D341Med (cell line): ENCODE measurements around the gene SNAPIN.

Experiments used
- DNase-seq: peaks from one replicate; pipeline ENCODE4 v3.0.0; 2012; ENCODE audit warnings: low spot score

The SNAPIN gene, protein sequence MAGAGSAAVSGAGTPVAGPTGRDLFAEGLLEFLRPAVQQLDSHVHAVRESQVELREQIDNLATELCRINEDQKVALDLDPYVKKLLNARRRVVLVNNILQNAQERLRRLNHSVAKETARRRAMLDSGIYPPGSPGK

GRCh38 chr1:153658400-153659174 lies at the start of gene SNAPIN:
Gene SNAPIN, plus strand, starts transcription at chr1:153658703. Its CDS starts 41 bp downstream, at chr1:153658744.
- peak; percentile 97 for DNase-seq

DNA sequence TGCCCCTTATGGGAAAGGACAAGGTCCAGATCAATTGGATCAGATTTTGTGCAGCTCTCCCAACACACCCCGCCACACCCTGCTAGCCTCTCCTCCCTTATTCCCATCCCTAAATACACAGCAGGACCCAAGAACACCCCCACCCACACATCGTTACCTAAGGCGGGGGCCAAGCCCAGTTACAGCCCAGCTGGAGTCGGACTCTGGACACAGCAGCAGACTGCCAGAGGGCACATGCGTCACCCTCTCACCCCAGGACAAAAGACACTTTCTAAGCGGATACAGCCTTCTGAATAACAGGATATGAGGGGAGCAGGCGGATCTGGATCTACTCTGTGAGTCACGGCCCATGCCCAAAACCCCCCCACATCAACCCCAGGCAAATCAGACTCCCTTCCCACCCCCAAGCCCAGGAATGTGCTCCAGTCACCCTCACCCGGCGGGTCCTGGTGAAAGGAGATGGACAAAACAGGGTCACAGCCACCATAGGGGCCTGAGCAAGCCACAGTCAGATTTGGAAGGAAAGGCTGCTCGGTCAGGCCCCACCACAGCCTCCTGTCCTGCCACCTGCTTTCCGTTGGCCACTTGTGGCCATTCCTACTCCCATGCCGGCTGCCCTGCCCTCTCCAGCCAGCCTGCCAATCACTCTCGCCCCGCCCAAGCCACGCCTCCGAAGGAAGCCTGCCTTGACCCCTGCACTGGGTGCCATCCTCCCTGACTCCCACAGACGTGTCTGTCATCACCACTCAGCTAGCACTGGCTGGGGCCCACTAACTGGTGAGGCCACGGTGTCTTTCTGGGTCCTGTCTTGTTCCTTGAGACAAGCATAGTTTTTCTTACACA lies 49.5 kb upstream of the SNAPIN start:
- peak; percentile 34 for DNase-seq

DNA sequence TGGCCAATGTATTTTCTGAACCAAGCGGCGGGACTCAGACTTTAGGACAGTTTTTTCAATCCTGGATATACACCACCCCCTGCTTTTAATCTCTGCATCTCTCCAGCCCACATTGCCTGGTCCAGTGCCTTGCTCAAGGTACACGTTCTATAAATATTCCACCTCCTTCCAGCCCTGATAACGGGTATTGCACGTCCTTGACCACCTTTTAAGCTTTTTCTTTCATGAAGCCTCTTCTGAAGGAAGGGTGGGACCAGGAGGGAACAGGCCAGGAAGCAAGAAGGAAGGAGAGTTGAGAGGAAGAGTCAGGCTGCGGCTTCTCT lies 49.0 kb upstream of the SNAPIN start:
- no peak for DNase-seq

DNA sequence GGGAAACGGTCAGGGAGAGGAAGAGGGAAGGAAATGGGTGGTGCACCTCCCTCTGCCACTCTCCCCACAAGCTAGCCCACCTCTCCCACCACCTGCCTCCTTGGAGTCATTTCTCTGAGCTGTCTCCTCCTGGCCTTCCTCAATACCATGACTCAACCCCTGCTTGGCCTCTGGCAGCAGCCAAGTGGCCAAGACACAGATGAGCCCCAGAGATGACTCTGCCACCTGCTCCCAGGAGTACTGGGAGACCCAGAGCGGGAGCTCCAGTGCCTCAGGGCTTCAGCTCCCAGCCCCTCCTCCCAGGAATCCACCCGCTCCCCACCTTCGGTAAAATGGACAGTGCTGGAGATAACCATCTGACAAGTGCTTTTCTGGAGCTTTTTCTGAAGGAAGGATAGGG lies 48.2 kb upstream of the SNAPIN start:
- no peak for DNase-seq

DNA sequence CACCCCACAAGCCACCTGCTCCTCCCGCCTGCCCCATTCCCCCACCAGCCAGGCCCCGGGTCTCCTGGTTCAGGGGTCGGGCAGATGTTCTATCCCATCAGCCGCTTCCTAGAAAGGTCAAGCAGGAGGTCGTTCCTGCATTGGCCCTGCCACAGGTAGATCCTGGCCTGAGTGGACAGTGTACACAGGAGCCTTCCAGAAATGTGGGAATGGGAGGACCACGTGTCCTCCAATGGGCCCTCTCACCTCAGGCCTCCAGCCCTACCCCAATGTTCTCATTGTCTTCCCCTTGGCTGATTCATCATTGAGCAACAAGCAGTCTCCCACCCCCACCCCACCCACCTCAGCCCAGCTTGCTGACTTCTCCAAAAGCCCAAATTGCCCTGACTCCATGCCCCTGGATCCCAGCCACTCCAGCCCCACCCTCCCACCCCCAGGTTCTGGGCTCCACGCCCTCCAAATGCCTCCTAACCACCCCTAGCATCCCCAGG lies 47.6 kb upstream of the SNAPIN start:
- no peak for DNase-seq

DNA sequence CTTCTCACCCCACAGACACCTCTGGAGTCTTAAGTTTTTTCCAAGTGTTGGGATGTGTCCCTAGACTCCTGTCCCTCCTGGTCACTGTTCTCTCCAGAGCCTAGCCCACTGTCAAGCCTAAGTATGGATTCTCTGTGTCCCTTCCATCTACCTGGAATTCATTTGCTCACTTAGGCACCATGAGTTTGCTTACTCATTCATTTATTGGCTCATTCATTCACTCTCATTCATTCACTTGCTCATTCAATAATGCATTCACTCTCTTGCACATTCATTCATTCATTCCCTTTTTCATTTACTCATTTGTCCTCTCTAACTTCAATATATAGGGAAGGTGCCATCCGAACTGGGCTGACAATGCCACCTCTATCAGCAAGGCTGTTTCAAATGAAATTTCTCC lies 47.1 kb upstream of the SNAPIN start:
- no peak for DNase-seq

DNA sequence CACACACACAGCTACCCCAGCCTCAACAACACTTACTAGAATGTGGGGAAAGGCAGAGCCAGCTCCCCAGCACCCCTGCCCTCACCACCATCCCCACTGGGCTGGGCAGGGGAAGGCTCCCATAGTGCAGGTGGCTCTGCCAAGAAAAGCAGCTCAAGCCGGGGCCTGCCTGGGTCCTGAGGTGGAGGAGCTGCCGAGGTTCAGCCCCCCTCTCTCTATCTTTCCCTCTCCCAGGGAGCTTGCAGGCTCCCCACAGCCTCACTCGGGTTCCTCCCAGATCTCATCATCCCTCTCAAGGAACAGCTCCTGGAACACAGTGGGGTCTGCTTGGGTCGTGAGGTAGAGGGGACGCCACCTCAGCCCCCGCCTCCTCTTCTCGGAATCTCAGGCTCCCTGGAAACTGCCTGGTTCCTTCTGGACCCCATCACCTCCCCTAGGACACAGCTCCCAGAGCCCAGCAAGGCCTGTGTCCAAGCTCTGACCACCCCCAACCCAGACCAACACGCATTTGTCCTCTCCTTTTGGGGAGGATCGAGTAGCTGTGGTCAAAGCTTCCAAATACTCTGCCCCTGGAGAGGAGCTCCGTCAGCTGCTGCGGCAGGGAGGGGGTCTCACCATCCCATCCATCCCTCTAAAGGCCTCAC lies 46.3 kb upstream of the SNAPIN start:
- DNase-seq: no peak

DNA sequence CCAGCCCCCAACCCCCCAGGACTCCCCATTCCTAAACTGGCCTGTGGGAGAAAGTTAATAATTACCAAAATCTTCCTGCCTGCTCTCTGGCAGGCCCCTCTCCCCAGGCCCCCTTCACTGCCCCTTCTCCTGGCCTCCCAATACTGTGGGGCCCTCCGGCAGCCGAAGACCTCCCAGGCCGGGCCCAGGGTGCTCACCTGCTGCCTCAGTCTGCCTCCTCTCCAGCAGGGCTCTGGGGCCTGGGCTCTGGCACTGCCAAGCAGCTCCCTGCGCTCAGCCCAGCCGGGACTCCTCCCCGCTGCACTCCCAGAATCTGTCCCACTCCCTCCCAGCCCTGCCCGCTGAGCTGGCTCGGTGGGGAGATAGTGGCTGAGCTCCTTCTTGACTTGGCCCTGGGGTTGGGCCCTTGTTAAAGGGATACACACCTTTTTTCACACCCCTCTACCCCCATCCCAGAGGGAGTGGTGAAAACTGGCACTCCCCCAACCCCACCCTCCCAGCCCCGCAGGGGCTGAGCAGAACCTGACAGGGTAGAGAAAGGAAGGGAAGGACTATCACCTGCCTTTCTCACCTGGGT lies 45.7 kb upstream of the SNAPIN start, which contains the start of gene S100A16:
TSS of gene S100A16 (minus strand) at position 383 of the 577 bp plus-strand sequence. CDS start 4,986 bp downstream, outside the sequence.
- DNase-seq: peak; percentile 52

DNA sequence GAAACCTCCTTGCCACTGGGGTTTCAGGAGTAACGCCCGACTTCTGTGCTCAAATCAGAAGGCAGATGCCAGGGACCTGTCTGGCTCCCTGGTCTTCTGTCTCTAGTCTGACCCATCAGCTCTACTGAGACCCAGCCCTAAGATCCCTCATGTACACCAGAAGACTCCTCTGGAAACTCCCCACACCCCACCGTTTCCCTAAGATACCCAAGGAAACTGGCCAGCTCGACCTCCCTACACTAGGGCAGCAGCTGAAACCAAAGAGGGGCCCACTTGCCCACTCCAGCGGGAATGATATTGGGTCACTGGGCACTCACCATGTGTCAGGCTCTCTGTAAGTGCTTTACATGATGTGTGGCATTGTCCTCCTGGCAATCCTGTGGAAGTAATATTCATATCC lies 45.1 kb upstream of the SNAPIN start:
- DNase-seq: peak; percentile 24

- no peak for DNase-seq
Measured at GRCh38 chr1:153614189-153614900, 44.2 kb upstream of the SNAPIN start.

DNA sequence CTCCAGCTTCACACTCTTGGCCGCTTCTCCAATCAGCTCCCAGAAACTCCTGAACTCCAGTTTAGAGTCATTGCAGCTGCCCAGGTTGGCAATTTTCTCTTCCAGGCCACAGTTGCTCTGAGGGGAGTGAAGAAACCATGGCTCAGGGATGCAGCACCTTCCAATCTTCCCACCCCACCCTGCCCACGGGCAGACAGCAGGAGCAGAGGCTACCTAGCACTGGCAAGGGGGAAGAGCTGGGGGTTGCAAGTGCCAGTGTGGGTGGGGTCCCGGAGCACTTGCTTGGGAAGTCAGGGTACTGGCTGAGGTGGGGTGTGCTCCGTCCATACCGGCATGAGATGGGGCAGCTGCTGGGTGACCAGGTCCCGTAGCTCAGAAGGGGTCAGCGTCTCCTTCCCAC lies 43.6 kb upstream of the SNAPIN start:
- no peak for DNase-seq

- DNase-seq: no peak
Measured at GRCh38 chr1:153615406-153615805, 43.1 kb upstream of the SNAPIN start.

DNA sequence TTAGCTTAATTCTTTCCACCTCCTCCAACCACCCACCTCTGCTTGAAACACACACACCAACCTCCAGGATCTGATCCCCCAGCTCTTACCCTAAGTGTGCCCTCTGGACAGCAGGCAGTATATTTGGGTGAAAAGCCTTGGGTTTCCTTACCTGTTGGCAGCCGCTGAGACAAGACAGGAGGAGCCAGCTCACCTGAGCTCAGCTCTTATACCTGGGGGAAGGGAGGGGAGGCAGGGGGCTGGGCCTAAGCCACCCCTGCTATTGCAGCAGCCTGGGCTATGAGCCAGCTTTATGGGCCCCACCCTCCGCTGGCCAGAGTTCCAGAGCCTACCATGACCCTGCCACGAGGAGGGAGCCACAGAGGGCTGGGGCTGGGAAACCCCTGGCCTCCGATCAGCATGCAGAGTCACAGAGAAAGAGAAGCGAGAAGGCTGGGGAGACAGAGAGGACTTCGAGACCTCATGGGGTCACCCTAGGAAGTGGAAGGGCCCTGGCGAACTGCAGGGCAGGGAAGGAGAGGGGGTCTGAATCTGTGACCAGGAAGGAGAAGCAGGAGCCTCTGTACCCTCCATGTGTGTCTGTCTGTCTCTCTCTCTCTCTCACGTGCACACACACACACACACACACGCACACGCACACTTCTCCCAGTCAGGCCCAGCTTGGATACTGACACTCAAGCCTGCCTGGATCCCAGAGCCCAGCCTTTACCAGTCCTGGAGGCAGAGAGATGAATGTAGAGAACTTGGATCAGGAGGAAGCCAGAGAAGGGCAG lies 42.2 kb upstream of the SNAPIN start, which contains the start of gene S100A14:
TSS of gene S100A14 (minus strand) at position 182 of the 773 bp plus-strand sequence. CDS start 467 bp downstream, outside the sequence.
- peak; percentile 38 for DNase-seq

- DNase-seq: no peak
Measured at GRCh38 chr1:153616917-153617311, 41.6 kb upstream of the SNAPIN start.

DNA sequence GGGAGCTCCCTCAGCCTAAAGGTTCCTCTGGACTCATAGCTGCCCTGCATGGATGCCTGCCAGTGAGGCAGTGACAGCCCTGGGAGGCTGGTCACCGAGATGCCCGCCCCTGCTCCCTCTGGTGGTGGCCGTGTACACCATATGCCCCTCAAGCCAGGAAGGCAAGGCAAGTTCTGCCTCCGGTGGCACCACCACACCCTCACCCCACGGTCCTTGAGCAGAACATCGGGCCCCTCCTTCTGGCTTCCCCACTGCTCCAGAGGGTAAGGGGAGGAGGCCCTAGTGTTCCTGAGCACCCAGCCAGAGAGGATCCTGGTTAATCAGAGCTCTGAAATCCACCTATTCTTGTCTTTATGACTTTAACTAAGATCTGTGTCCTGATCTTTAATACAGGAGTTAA lies 40.8 kb upstream of the SNAPIN start:
- peak; percentile 85 for DNase-seq

DNA sequence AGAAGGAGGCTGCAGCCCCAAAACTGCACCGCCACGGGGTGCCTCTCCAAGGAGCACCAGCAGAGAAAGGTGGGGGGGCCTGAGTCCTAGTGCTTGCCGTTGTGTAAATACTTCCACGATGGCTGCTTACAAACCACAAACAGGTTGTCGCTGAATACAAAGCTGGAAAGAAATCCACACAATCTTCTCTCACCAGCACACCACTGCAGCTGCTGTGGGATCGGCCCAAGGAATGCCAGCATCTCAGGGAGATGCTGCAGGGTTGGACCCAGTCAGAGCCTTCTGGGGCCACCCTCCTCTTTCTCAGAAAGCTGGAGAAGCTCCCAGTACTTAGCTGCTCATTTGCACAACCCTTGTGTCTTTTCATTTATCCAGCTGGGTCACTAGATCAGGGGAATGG lies 39.3 kb upstream of the SNAPIN start:
- no peak for DNase-seq

- DNase-seq: no peak
Measured at GRCh38 chr1:153623101-153623500, 35.4 kb upstream of the SNAPIN start.

GRCh38 chr1:153624965-153625611 lies 33.4 kb upstream of the SNAPIN start:
- no peak for DNase-seq

- DNase-seq: no peak
Measured at GRCh38 chr1:153626477-153626903, 32.0 kb upstream of the SNAPIN start.
